Measurements from ENCODE around the gene ENTPD3.

Gene ENTPD3

DNA sequence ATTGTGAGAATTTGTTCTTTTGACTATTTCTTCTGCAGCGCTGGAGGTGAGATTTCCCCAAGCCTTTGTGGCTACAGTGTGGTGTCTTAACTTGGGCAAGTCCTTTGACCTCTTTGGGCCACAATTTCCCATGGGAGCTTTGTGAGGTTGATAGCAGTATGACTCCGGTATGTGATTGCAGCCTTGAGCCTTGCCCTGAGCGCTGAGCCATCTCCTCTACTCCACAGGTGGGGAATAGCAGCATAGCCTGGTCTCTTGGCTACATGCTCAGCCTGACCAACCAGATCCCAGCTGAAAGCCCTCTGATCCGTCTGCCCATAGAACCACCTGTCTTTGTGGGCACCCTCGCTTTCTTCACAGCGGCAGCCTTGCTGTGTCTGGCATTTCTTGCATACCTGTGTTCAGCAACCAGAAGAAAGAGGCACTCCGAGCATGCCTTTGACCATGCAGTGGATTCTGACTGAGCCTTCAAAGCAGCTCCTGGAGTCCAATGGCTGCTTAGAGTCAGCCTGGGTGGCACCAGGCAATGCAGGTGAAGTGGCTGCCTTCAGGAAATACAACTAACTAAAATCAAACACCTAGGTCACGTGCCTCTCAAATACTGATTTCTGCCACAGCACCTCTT is 40.2 kb downstream of the ENTPD3 start:
- TF ChIP-seq CTCF (IDR thresholded peaks at IDR 0.05; ENCODE audit: extremely low read depth, missing control alignments) = no peak
- DNase-seq (ENCODE audit: low spot score) = no peak

DNA sequence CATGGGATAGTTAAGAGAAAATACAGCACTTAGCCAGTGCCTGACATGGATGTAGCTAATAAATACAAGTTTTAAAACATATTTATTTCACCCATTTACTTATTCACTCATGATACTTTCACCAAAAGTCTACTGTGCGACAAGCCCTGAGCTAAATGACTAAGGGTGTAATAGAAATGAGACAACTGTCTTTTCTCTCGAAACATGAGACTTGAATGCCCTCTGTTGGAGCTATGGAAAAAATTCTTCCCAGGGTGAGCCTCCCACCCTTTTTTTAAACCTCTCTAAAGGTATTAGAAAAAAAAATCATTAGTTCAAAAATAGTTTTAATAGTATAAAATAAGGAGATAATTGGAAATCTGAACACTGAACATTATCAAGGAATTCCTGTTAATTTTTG is 45.8 kb downstream of the ENTPD3 start:
- DNase-seq (ENCODE audit: low spot score) = no peak
- TF ChIP-seq CTCF (IDR thresholded peaks at IDR 0.05; ENCODE audit: extremely low read depth, missing control alignments) = no peak

- DNase-seq (ENCODE audit: low spot score) = no peak
- TF ChIP-seq CTCF (IDR thresholded peaks at IDR 0.05; ENCODE audit: extremely low read depth, missing control alignments) = no peak
Observed at GRCh38 chr3:40437889-40438288, 50.9 kb downstream of the ENTPD3 start.

DNA sequence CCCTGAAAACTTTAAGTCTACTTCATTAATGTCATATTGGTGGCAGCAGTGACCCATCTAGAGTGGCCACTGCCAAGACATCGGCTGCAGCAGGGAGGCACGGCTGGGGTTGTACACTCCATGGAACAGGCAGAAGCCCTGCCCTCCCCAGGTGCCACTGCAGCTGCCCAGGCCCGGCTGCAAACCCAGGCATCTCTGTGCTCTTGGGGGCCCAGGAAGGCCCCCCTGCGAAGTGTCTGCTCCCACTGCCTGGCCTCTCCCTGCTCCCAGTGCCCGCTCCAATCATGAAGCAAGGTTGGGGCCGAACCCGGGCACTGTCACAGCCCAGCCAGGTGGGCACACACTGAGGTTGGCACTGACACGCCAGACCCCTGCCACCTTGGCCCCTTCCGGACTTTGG is 58.1 kb downstream of the ENTPD3 start:
- DNase-seq (ENCODE audit: low spot score) = no peak

GRCh38 chr3:40445880-40446279 is 58.9 kb downstream of the ENTPD3 start:
- TF ChIP-seq CTCF (IDR thresholded peaks at IDR 0.05; ENCODE audit: extremely low read depth, missing control alignments) = no peak
- no peak for DNase-seq (ENCODE audit: low spot score)

More for the DNA sequence above, 58.1 kb downstream of the ENTPD3 start:
- no peak for TF ChIP-seq CTCF (IDR thresholded peaks at IDR 0.05; ENCODE audit: extremely low read depth, missing control alignments)

- no peak for DNase-seq (ENCODE audit: low spot score)
- TF ChIP-seq CTCF (IDR thresholded peaks at IDR 0.05; ENCODE audit: extremely low read depth, missing control alignments) = no peak
Observed at GRCh38 chr3:40450438-40450837, 63.5 kb downstream of the ENTPD3 start.

GRCh38 chr3:40451551-40451950 is 64.6 kb downstream of the ENTPD3 start:
- no peak for DNase-seq (ENCODE audit: low spot score)
- no peak for TF ChIP-seq CTCF (IDR thresholded peaks at IDR 0.05; ENCODE audit: extremely low read depth, missing control alignments)

Data from GM20000 (cell line).